HUES48 (cell line): ENCODE measurements around the gene ZFAND3.

Experiments
- H3K27ac ChIP-seq: one replicate; pipeline ENCODE4 v1.7.0; 2013; ENCODE audit warnings: low read depth, low read length, inconsistent platforms
- H3K27me3 ChIP-seq: 2 replicates; pipeline ENCODE4 v1.6.1; 2013; ENCODE audit warnings: mild to moderate bottlenecking, low read length; ENCODE audit not compliant: control insufficient read depth, insufficient read depth
- H3K36me3 ChIP-seq: 2 replicates; pipeline ENCODE4 v1.6.1; 2013; ENCODE audit warnings: low read length; ENCODE audit not compliant: control insufficient read depth, insufficient read depth
- H3K4me1 ChIP-seq: 2 replicates; pipeline ENCODE4 v1.6.1; 2013; ENCODE audit warnings: mild to moderate bottlenecking, low read length; ENCODE audit not compliant: control insufficient read depth, insufficient read depth
- H3K4me3 ChIP-seq: 2 replicates; pipeline ENCODE4 v1.5.1; 2013; ENCODE audit warnings: mild to moderate bottlenecking, low read depth, low read length
- H3K9ac ChIP-seq: 2 replicates; pipeline ENCODE4 v1.6.1; 2013; ENCODE audit warnings: mild to moderate bottlenecking, low read depth, low read length, moderate library complexity
- H3K9me3 ChIP-seq: 2 replicates; pipeline ENCODE4 v1.6.1; 2013; ENCODE audit warnings: low read length; ENCODE audit not compliant: control insufficient read depth, insufficient read depth

Gene ZFAND3

GRCh38 chr6:38067263-38067980 is 247.9 kb downstream of the ZFAND3 start:
- Histone ChIP-seq H3K4me3 (no peak overlapping the region), H3K27ac (no peak overlapping the region), H3K9me3 (no peaks in the 10 kb centered on the region), H3K36me3 (peaks cover 19% of the 10 kb centered on the region), H3K9ac (no peak overlapping the region), H3K27me3 (no peaks in the 10 kb centered on the region), H3K4me1 (no peaks in the 10 kb centered on the region)

- H3K27ac ChIP-seq: no peak overlapping the region
These were observed 249.5 kb downstream of the ZFAND3 start for GRCh38 chr6:38068854-38069590.

GRCh38 chr6:38077488-38078030 is 258.0 kb downstream of the ZFAND3 start:
- H3K27me3 ChIP-seq: no peaks in the 10 kb centered on the region
- H3K4me3 ChIP-seq: no peak overlapping the region
- H3K27ac ChIP-seq: peak overlapping the region; percentile 25
- H3K36me3 ChIP-seq: no peaks in the 10 kb centered on the region
- H3K9ac ChIP-seq: no peak overlapping the region
- peaks cover 19% of the 10 kb centered on the region for H3K4me1 ChIP-seq
- H3K9me3 ChIP-seq: no peaks in the 10 kb centered on the region

More at GRCh38 chr6:38068854-38069590, 249.5 kb downstream of the ZFAND3 start:
- H3K27me3 ChIP-seq: no peaks in the 10 kb centered on the region
- H3K4me3 ChIP-seq: no peak overlapping the region
- no peaks in the 10 kb centered on the region for H3K9me3 ChIP-seq
- 0 out of 2 replicates have a peak, but pooled peaks cover 3% of the 10 kb centered on the region for H3K36me3 ChIP-seq
- no peaks in the 10 kb centered on the region for H3K4me1 ChIP-seq
- H3K9ac ChIP-seq: no peak overlapping the region

GRCh38 chr6:38078671-38079070 is 259.1 kb downstream of the ZFAND3 start:
- Histone ChIP-seq H3K27me3 (no peaks in the 10 kb centered on the region), H3K9me3 (no peaks in the 10 kb centered on the region), H3K36me3 (0 out of 2 replicates have a peak, but pooled peaks cover 5% of the 10 kb centered on the region), H3K4me3 (no peak overlapping the region), H3K4me1 (peaks cover 19% of the 10 kb centered on the region), H3K27ac (no peak overlapping the region), H3K9ac (no peak overlapping the region)

- Histone ChIP-seq H3K4me3 (no peak overlapping the region), H3K27ac (no peak overlapping the region), H3K27me3 (no peaks in the 10 kb centered on the region), H3K9ac (no peak overlapping the region), H3K36me3 (peaks cover 8% of the 10 kb centered on the region; the same call in 1 of the 2 replicates), H3K4me1 (peaks cover 19% of the 10 kb centered on the region), H3K9me3 (no peaks in the 10 kb centered on the region)
These were observed 259.6 kb downstream of the ZFAND3 start for GRCh38 chr6:38079107-38079506.

- Histone ChIP-seq H3K27me3 (no peaks in the 10 kb centered on the region), H3K4me1 (peaks cover 19% of the 10 kb centered on the region), H3K9ac (no peak overlapping the region), H3K27ac (no peak overlapping the region), H3K9me3 (no peaks in the 10 kb centered on the region), H3K36me3 (peaks cover 9% of the 10 kb centered on the region; the same call in 1 of the 2 replicates), H3K4me3 (no peak overlapping the region)
These were observed 260.0 kb downstream of the ZFAND3 start for GRCh38 chr6:38079537-38079936.

- H3K27me3 ChIP-seq: no peaks in the 10 kb centered on the region
- no peak overlapping the region for H3K27ac ChIP-seq
- H3K4me3 ChIP-seq: no peak overlapping the region
- H3K4me1 ChIP-seq: peaks cover 19% of the 10 kb centered on the region
- H3K9ac ChIP-seq: no peak overlapping the region
- H3K36me3 ChIP-seq: peaks cover 9% of the 10 kb centered on the region; the same call in 1 of the 2 replicates
- no peaks in the 10 kb centered on the region for H3K9me3 ChIP-seq
These were observed 260.8 kb downstream of the ZFAND3 start for GRCh38 chr6:38080360-38080759.

- Histone ChIP-seq H3K9me3 (no peaks in the 10 kb centered on the region), H3K4me1 (peaks cover 19% of the 10 kb centered on the region), H3K27ac (no peak overlapping the region), H3K4me3 (no peak overlapping the region), H3K27me3 (no peaks in the 10 kb centered on the region), H3K36me3 (peaks cover 9% of the 10 kb centered on the region; the same call in 1 of the 2 replicates), H3K9ac (no peak overlapping the region)
These were observed 261.4 kb downstream of the ZFAND3 start for GRCh38 chr6:38080889-38081288.

GRCh38 chr6:38085031-38085430 is 265.5 kb downstream of the ZFAND3 start:
- Histone ChIP-seq H3K27me3 (no peaks in the 10 kb centered on the region), H3K36me3 (peaks cover 9% of the 10 kb centered on the region; the same call in 1 of the 2 replicates), H3K4me1 (no peaks in the 10 kb centered on the region), H3K4me3 (no peak overlapping the region), H3K27ac (no peak overlapping the region), H3K9ac (no peak overlapping the region), H3K9me3 (no peaks in the 10 kb centered on the region)

GRCh38 chr6:38086346-38086745 is 266.8 kb downstream of the ZFAND3 start:
- peaks cover 9% of the 10 kb centered on the region; the same call in 1 of the 2 replicates for H3K36me3 ChIP-seq

GRCh38 chr6:38088010-38088409 is 268.5 kb downstream of the ZFAND3 start:
- H3K9ac ChIP-seq: no peak overlapping the region
- H3K27ac ChIP-seq: no peak overlapping the region
- H3K4me3 ChIP-seq: no peak overlapping the region
- H3K36me3 ChIP-seq: peaks cover 9% of the 10 kb centered on the region; the same call in 1 of the 2 replicates
- no peaks in the 10 kb centered on the region for H3K27me3 ChIP-seq
- 0 out of 2 replicates have a peak, but pooled peaks cover 8% of the 10 kb centered on the region for H3K4me1 ChIP-seq
- no peaks in the 10 kb centered on the region for H3K9me3 ChIP-seq

More at GRCh38 chr6:38086346-38086745, 266.8 kb downstream of the ZFAND3 start:
- Histone ChIP-seq H3K9ac (no peak overlapping the region), H3K4me3 (no peak overlapping the region), H3K4me1 (no peaks in the 10 kb centered on the region), H3K27me3 (no peaks in the 10 kb centered on the region), H3K27ac (no peak overlapping the region), H3K9me3 (no peaks in the 10 kb centered on the region)
